Activated T-cell treated with anti-CD3 and anti-CD28 coated beads, Interleukin-2, amount 50 U/mL, for 72 hours (primary cell): ENCODE measurements around the gene FFAR3. TPM values are rescaled to one million over a fixed set of nuclear protein-coding genes. Genes with fewer than 3 reads are reported as not detected.

ENCODE experiments used
- ATAC-seq, 2 donors: fragments of 150-1000 bp; cut with Tn5 transposase; replicated peaks in 1 of 2; 2 replicates each; pipeline ENCODE4 v1.10.0; 2021; ENCODE audit warnings: moderate library complexity in 2 of 2, mild to moderate bottlenecking in 1 of 2
- DNase-seq, 2 donors: peaks; one replicate each; pipeline ENCODE4 v3.0.0; 2021 to 2022; ENCODE audit warnings: mixed read lengths in 1 of 2
- H3K27ac Mint-ChIP-seq: one replicate; pipeline ENCODE4 v1.8.0; 2022; ENCODE audit warnings: mild to moderate bottlenecking, moderate library complexity, mixed read lengths
- H3K27me3 Mint-ChIP-seq: one replicate; pipeline ENCODE4 v1.8.0; 2022; ENCODE audit warnings: low read depth, mixed read lengths
- H3K36me3 Mint-ChIP-seq, 2 donors: one replicate each; pipeline ENCODE4 v1.8.0; 2022; ENCODE audit warnings: mixed read lengths in 2 of 2, mild to moderate bottlenecking in 1 of 2; ENCODE audit not compliant: insufficient read depth in 2 of 2
- H3K4me1 Mint-ChIP-seq: one replicate; pipeline ENCODE4 v1.8.0; 2022; ENCODE audit warnings: low read depth, mixed read lengths
- H3K4me3 Mint-ChIP-seq, 2 donors: one replicate each; pipeline ENCODE4 v1.8.0; 2022; ENCODE audit warnings: mild to moderate bottlenecking in 2 of 2, mixed read lengths in 2 of 2, moderate library complexity in 2 of 2
- H3K9me3 Mint-ChIP-seq, 2 donors: one replicate each; pipeline ENCODE4 v1.8.0; 2022; ENCODE audit warnings: mixed read lengths in 2 of 2
- total RNA-seq, 2 donors: library from RNA; stranded (reverse); gene quantifications; one replicate each; pipeline ENCODE4 v1.2.3, GENCODE V29; 2022

FFAR3 gene, protein sequence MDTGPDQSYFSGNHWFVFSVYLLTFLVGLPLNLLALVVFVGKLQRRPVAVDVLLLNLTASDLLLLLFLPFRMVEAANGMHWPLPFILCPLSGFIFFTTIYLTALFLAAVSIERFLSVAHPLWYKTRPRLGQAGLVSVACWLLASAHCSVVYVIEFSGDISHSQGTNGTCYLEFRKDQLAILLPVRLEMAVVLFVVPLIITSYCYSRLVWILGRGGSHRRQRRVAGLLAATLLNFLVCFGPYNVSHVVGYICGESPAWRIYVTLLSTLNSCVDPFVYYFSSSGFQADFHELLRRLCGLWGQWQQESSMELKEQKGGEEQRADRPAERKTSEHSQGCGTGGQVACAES
- total RNA-seq, result 1 to 10 TPM; 6.6 to 8.8 TPM

DNA sequence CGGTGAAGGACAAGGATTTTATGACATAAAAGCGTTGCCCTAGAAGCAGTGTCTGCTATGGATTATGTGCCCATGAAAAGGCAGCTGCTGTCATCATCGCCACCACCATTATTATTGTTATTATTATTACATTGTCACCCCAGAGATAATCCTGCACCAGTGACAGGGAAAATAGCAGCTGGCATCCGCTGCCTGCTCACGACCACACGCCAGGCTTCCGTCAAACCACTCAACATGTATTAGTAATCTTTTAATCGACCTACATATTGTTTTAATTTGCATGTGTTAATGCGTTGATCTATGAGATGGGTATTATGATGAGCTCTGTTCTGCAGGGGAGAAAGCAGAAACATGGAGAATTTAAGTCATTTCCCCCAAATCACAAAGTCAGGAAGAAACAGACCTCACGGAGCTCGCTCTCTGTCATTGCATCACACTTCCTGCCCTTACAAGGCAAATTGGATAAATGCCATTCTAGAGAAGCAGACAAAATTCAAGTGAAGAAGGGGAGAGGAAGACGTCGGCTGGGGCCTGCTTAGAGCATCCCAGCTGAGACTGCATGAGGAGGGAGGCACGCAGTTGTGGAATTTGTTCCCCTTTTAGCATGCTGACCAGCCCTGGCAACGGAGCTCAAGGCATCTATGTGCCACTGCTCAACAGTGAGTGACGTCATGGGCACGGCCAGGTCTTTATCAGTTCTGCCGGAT, at the start of gene FFAR3:
Gene FFAR3 (plus strand): TSS at position 594 of the 707 bp plus-strand sequence. CDS start 431 bp downstream, outside the sequence.
- DNase-seq, result no peak
- H3K27me3 Mint-ChIP-seq, result peaks cover 12% of the 10 kb centered on the region
- peaks cover 0 to 3% of the 10 kb centered on the region in 2 donors for H3K36me3 Mint-ChIP-seq
- H3K27ac Mint-ChIP-seq, result peak within 1 kb of the TSS; percentile 77
- no peaks in the 10 kb centered on the region for H3K9me3 Mint-ChIP-seq
- H3K4me3 Mint-ChIP-seq, result peak within 1 kb of the TSS; percentile 81 to 88
- peak; percentile 36 to 43 for ATAC-seq
- peaks cover 21% of the 10 kb centered on the region for H3K4me1 Mint-ChIP-seq

DNA sequence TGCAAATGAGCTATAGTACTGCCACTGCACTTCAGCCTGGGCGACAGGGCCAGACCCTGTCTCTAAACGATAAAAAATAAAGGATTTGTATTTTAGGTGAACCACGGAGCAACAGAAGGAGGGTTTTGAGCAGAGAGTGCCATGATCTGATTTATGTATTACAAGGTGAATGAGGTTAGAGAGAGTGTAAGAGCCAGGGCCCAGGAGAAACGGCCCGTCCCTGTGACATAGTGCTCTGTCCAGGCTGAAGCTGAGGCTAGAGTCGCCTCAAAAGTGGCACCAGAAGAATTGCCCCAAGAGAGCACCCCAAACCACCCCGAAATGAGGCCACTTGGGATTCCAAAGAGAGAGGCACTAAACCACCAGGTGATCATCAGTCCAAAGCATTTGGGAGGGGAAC, 49.4 kb upstream of the FFAR3 start:
- H3K27ac Mint-ChIP-seq, result no peak overlapping the region

DNA sequence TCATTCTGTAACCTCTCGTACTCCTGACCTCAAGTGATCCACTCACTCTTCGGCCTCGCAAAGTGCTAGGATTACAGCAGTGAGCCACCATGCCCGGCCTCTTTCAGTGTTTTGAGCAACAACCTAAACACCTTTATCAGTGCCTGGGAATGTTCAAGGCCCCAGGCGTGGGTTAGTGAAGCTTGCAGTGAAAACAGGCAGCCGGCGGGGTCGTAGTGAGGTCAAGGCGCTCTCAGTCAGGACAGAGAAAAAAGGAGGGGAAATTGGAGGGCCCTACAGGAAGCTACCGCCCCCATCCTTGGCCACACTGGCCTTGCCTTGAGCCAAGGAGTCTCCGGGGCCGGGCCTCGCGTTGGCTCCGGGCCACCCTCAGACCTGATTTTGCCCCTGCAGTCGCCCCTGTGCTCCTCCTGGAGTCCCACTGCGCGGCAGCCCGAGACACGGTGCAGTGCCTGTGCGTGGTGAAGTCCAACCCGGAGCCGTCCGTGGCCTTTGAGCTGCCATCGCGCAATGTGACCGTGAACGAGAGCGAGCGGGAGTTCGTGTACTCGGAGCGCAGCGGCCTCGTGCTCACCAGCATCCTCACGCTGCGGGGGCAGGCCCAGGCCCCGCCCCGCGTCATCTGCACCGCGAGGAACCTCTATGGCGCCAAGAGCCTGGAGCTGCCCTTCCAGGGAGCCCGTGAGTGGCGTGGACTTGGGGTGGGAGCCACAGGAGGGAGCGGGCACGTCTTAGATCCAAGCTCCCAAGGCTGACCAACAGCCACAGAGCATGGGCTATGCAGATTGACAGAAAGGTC, 48.6 kb upstream of the FFAR3 start:
- DNase-seq, result no peak
- Mint-ChIP-seq H3K9me3 (no peaks in the 10 kb centered on the region), H3K36me3 (no peaks in the 10 kb centered on the region), H3K4me3 (no peak overlapping the region), H3K27me3 (no peaks in the 10 kb centered on the region), H3K27ac (no peak overlapping the region), H3K4me1 (peaks cover 7% of the 10 kb centered on the region)
- ATAC-seq, result no peak

More for the DNA sequence above, 49.4 kb upstream of the FFAR3 start:
- peaks cover 7% of the 10 kb centered on the region for H3K4me1 Mint-ChIP-seq
- no peak overlapping the region for H3K4me3 Mint-ChIP-seq
- no peaks in the 10 kb centered on the region for H3K27me3 Mint-ChIP-seq
- no peak for DNase-seq
- no peaks in the 10 kb centered on the region for H3K9me3 Mint-ChIP-seq
- no peaks in the 10 kb centered on the region for H3K36me3 Mint-ChIP-seq
- ATAC-seq, result no peak

GRCh38 chr19:35310331-35310730, 47.9 kb upstream of the FFAR3 start:
- Mint-ChIP-seq H3K36me3 (no peaks in the 10 kb centered on the region), H3K4me3 (no peak overlapping the region), H3K27me3 (no peaks in the 10 kb centered on the region), H3K9me3 (no peaks in the 10 kb centered on the region), H3K27ac (no peak overlapping the region), H3K4me1 (peaks cover 7% of the 10 kb centered on the region)
- DNase-seq (no peak), ATAC-seq (peak in 1 of 2 donors; percentile 62)

GRCh38 chr19:35310811-35311465, 47.3 kb upstream of the FFAR3 start:
- no peaks in the 10 kb centered on the region for H3K9me3 Mint-ChIP-seq
- no peak overlapping the region for H3K27ac Mint-ChIP-seq
- DNase-seq (no peak), ATAC-seq (no peak)
- H3K27me3 Mint-ChIP-seq, result no peaks in the 10 kb centered on the region
- H3K4me1 Mint-ChIP-seq, result peaks cover 7% of the 10 kb centered on the region
- H3K4me3 Mint-ChIP-seq, result no peak overlapping the region
- H3K36me3 Mint-ChIP-seq, result no peaks in the 10 kb centered on the region

- no peaks in the 10 kb centered on the region for H3K9me3 Mint-ChIP-seq
Observed at GRCh38 chr19:35311901-35312665, 46.2 kb upstream of the FFAR3 start.

DNA sequence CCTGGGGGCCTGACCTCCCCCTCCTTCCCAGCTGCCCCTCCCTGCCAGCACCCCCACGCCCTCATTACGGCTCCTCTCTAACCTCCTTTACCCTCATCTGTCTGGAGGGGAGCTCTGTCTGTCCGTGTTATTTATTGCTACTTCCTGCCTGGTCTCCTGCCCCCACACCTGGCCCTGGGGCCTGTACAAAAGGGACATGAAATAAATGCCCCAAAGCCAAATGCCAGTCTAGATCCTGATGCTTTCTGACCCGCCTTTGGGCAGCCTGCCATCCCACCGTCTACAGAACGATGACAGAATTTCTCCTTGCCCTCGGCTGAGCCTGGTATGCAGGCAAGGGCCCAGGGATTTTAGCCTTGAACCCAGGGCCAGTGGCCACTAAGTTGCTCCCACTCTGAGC, 44.7 kb upstream of the FFAR3 start:
- peaks cover 1% of the 10 kb centered on the region for H3K4me1 Mint-ChIP-seq
- no peak overlapping the region for H3K4me3 Mint-ChIP-seq
- H3K9me3 Mint-ChIP-seq, result no peaks in the 10 kb centered on the region
- no peak overlapping the region for H3K27ac Mint-ChIP-seq
- no peaks in the 10 kb centered on the region for H3K36me3 Mint-ChIP-seq
- DNase-seq (no peak), ATAC-seq (no peak)
- no peaks in the 10 kb centered on the region for H3K27me3 Mint-ChIP-seq

More at GRCh38 chr19:35311901-35312665, 46.2 kb upstream of the FFAR3 start:
- no peak for ATAC-seq
- no peak for DNase-seq
- Mint-ChIP-seq H3K27me3 (no peaks in the 10 kb centered on the region), H3K4me3 (no peak overlapping the region), H3K36me3 (no peaks in the 10 kb centered on the region), H3K4me1 (no peaks in the 10 kb centered on the region), H3K27ac (no peak overlapping the region)

- no peak overlapping the region for H3K27ac Mint-ChIP-seq
- ATAC-seq (no peak), DNase-seq (no peak)
- H3K9me3 Mint-ChIP-seq, result no peaks in the 10 kb centered on the region
- no peaks in the 10 kb centered on the region for H3K27me3 Mint-ChIP-seq
- H3K4me1 Mint-ChIP-seq, result peaks cover 6% of the 10 kb centered on the region
- no peak overlapping the region for H3K4me3 Mint-ChIP-seq
- H3K36me3 Mint-ChIP-seq, result no peaks in the 10 kb centered on the region
Observed at GRCh38 chr19:35314031-35314430, 44.2 kb upstream of the FFAR3 start.

GRCh38 chr19:35314858-35315470, 43.3 kb upstream of the FFAR3 start:
- no peak overlapping the region for H3K27ac Mint-ChIP-seq
- no peak for DNase-seq
- H3K9me3 Mint-ChIP-seq, result no peaks in the 10 kb centered on the region
- peaks cover 12% of the 10 kb centered on the region for H3K4me1 Mint-ChIP-seq
- H3K27me3 Mint-ChIP-seq, result no peaks in the 10 kb centered on the region
- H3K4me3 Mint-ChIP-seq, result no peak overlapping the region
- no peaks in the 10 kb centered on the region for H3K36me3 Mint-ChIP-seq
- no peak for ATAC-seq

GRCh38 chr19:35315883-35316282, 42.4 kb upstream of the FFAR3 start:
- Mint-ChIP-seq H3K36me3 (no peaks in the 10 kb centered on the region), H3K4me1 (peaks cover 12% of the 10 kb centered on the region), H3K27me3 (no peaks in the 10 kb centered on the region), H3K9me3 (no peaks in the 10 kb centered on the region), H3K27ac (no peak overlapping the region), H3K4me3 (no peak overlapping the region)
- ATAC-seq (no peak), DNase-seq (no peak)

GRCh38 chr19:35316560-35316959, 41.7 kb upstream of the FFAR3 start:
- no peak for DNase-seq
- Mint-ChIP-seq H3K4me1 (peaks cover 12% of the 10 kb centered on the region), H3K36me3 (no peaks in the 10 kb centered on the region), H3K9me3 (no peaks in the 10 kb centered on the region), H3K27me3 (no peaks in the 10 kb centered on the region), H3K4me3 (no peak overlapping the region), H3K27ac (no peak overlapping the region)
- no peak for ATAC-seq
